ENCODE results near the gene ABLIM2. TPM values are rescaled to one million over a fixed set of nuclear protein-coding genes. Genes with fewer than 3 reads are reported as not detected.
A peak's percentile ranks its signal among the peaks of the same experiment; 100 is the strongest.

The ABLIM2 gene
- total and polyA plus RNA-seq, 10 of the 15 experiments (the other 5 are each of a cell fraction or from before 2014, with no cell fraction given) = 0.03 to 0.15 (median 0.05) TPM; not detected in 7

- TF ChIP-seq CUX1 (IDR thresholded peaks at IDR 0.05; ENCODE audit: insufficient replicate concordance, low read depth, low read length) = no peak
- peak; percentile 81 for TF ChIP-seq POLR2A (IDR thresholded peaks at IDR 0.05; ENCODE audit: low read depth, low read length)
- TF ChIP-seq GABPA (IDR thresholded peaks at IDR 0.05; ENCODE audit: low read depth) = no peak
- TF ChIP-seq ZNF24 (IDR thresholded peaks at IDR 0.05) = no peak
- TF ChIP-seq PML (IDR thresholded peaks at IDR 0.05; ENCODE audit: low read length) = no peak
- TF ChIP-seq TAF1 (IDR thresholded peaks at IDR 0.05; ENCODE audit: borderline replicate concordance, low read depth, low read length) = peak; percentile 59; the same call in 1 of the 2 replicates
- TF ChIP-seq HCFC1 (IDR thresholded peaks at IDR 0.05; ENCODE audit: low read length) = peak; percentile 97
- peak; percentile 22; the same call in 1 of the 2 replicates for TF ChIP-seq TBL1XR1 (IDR thresholded peaks at IDR 0.05; ENCODE audit: low read depth, low read length)
- no peak for TF ChIP-seq POU2F2 (IDR thresholded peaks at IDR 0.05; ENCODE audit: borderline replicate concordance, low read depth, low read length)
- TF ChIP-seq, protein P1, sequence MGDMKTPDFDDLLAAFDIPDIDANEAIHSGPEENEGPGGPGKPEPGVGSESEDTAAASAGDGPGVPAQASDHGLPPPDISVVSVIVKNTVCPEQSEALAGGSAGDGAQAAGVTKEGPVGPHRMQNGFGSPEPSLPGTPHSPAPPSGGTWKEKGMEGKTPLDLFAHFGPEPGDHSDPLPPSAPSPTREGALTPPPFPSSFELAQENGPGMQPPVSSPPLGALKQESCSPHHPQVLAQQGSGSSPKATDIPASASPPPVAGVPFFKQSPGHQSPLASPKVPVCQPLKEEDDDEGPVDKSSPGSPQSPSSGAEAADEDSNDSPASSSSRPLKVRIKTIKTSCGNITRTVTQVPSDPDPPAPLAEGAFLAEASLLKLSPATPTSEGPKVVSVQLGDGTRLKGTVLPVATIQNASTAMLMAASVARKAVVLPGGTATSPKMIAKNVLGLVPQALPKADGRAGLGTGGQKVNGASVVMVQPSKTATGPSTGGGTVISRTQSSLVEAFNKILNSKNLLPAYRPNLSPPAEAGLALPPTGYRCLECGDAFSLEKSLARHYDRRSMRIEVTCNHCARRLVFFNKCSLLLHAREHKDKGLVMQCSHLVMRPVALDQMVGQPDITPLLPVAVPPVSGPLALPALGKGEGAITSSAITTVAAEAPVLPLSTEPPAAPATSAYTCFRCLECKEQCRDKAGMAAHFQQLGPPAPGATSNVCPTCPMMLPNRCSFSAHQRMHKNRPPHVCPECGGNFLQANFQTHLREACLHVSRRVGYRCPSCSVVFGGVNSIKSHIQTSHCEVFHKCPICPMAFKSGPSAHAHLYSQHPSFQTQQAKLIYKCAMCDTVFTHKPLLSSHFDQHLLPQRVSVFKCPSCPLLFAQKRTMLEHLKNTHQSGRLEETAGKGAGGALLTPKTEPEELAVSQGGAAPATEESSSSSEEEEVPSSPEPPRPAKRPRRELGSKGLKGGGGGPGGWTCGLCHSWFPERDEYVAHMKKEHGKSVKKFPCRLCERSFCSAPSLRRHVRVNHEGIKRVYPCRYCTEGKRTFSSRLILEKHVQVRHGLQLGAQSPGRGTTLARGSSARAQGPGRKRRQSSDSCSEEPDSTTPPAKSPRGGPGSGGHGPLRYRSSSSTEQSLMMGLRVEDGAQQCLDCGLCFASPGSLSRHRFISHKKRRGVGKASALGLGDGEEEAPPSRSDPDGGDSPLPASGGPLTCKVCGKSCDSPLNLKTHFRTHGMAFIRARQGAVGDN (IDR thresholded peaks at IDR 0.05) = no peak
- TF ChIP-seq JUNB (IDR thresholded peaks at IDR 0.05) = no peak
- no peak for TF ChIP-seq RAD21 (IDR thresholded peaks at IDR 0.05; ENCODE audit: insufficient read depth, low read depth, low read length)
- TF ChIP-seq JUND (IDR thresholded peaks at IDR 0.05; ENCODE audit: low read depth, low read length) = no peak
- TF ChIP-seq STAT3 (IDR thresholded peaks at IDR 0.05; ENCODE audit: low read depth, low read length) = no peak
- peak in 1 of 2 experiments; percentile 97; a peak in 2 of 3 replicates for TF ChIP-seq EGR1 (IDR thresholded peaks at IDR 0.05; ENCODE audit: borderline replicate concordance in 1 of 2, low read depth in 2 of 2, low read length in 2 of 2)
Measured at GRCh38 chr4:8158710-8159536, at the start of gene ABLIM2 (continued).
